Left hindlimb (tissue), 1 donor: Measurements from ENCODE around the gene EPHB1.

Experiments used
- DNase-seq: peaks from one replicate; pipeline ENCODE4 v3.0.0-alpha.2; 2018

The EPHB1 gene

GRCh38 chr3:135292162-135292561, 497.1 kb downstream of the EPHB1 start:
- no peak for DNase-seq

DNA sequence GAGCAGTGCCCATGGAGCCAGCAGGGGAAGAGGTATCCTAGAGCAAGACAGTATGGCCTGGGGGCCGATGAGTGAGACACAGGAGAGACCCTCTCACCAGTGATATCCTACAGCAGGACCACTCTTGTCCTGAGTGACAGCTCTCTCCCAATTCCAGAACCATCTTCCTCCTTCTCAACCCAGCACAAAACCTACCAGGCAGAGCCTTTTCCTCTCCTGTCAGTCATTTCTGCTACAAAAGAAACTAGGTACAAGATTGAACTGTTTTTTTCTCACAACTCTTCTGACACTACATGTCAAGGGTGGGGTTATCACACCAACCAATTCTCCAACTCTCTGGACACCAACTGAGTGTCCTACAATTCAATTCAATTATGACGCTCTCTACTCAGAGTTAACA, 506.6 kb downstream of the EPHB1 start:
- DNase-seq: no peak

DNA sequence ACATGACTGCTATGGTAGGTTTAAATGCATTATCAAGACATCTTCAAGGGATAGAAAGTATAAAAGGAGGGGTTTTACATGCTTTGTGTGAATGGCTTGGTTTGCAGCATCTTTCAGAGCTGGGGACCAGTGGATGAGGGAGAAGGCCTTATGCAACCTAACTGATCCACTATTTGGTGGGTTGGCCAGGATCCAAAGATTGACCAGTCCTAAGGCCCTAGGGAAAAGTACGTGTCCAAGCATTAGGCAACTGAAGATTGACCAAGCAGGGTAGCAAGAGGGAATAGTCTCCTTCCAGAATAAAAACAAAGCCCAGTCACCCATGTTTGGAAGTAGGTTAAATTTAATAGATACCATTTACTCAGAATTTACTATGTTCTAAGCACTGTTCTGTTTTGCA, 509.3 kb downstream of the EPHB1 start:
- no peak for DNase-seq
